ENCODE measurements around the gene WNT7B. TPM values are rescaled to one million over a fixed set of nuclear protein-coding genes. Genes with fewer than 3 reads are reported as not detected.

The WNT7B gene
- total and polyA plus RNA-seq, 10 of the 15 experiments (the other 5 are each of a cell fraction or from before 2014, with no cell fraction given): 0.12 TPM; not detected in 9

GRCh38 chr22:45987136-45987861 lies 10.3 kb upstream of the WNT7B start (continued):
- TF ChIP-seq, protein P1, sequence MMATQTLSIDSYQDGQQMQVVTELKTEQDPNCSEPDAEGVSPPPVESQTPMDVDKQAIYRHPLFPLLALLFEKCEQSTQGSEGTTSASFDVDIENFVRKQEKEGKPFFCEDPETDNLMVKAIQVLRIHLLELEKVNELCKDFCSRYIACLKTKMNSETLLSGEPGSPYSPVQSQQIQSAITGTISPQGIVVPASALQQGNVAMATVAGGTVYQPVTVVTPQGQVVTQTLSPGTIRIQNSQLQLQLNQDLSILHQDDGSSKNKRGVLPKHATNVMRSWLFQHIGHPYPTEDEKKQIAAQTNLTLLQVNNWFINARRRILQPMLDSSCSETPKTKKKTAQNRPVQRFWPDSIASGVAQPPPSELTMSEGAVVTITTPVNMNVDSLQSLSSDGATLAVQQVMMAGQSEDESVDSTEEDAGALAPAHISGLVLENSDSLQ (IDR thresholded peaks at IDR 0.05): no peak
- no peak for TF ChIP-seq BRCA1 (IDR thresholded peaks at IDR 0.05; ENCODE audit: low read depth, low read length)

DNA sequence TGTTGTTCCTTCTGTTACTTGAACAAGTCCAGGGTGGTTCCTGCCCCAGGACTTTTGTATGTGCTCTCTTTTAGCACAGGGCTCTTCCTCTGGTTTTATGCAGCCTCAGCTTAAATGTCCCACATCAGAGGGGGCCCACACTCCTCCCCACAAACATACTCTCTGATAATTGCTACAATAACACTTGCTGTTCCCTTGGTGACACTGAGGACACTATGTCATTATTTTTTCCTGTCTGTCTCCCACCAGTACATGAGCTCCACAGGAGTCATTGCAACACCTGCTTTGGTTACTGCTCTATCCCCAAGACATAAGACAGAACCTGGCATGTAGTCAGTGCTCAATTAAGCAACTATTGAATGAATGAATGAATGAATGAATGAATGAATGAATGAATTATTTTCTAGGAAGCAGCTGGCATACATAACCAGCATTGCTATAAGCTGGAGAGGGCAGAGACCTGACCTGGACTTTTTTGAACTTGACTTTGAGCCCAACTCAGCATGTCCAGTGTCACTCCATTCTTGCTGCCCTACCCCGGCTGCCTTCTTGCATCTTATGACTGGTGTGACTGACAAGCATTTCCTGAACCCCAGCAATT lies 7.5 kb upstream of the WNT7B start:
- intact Hi-C loops (cut with micrococcal nuclease; ENCODE audit: unreplicated experiment): no loop called here
- H4K20me1 ChIP-seq (ENCODE audit: control insufficient read depth, insufficient read depth): no peaks in the 10 kb centered on the region
- H2AFZ ChIP-seq (ENCODE audit: control insufficient read depth, low read depth, low read length): no peak overlapping the region
- H3K27ac ChIP-seq (ENCODE audit: control insufficient read depth, insufficient read depth): no peak overlapping the region
- FAIRE-seq (no peak), ATAC-seq (no peak), DNase-seq (ENCODE audit: low read depth, low spot score) (no peak)
- H3K9me3 ChIP-seq (replicated peaks; ENCODE audit: control insufficient read depth, insufficient read depth, low read length): no peaks in the 10 kb centered on the region; the same call in 1 of the 3 replicates
- no peak overlapping the region for H3K4me3 ChIP-seq
- H3K9ac ChIP-seq (ENCODE audit: control insufficient read depth, insufficient read depth, low read length): no peak overlapping the region
- no peaks in the 10 kb centered on the region for H3K79me2 ChIP-seq (ENCODE audit: control insufficient read depth, insufficient read depth, low read length)
- SMC1A ChIA-PET (ENCODE audit: uncharacterized antibody, unreplicated experiment): no interaction called here
- H3K4me1 ChIP-seq (ENCODE audit: control insufficient read depth, insufficient read depth, low read length): peaks cover under 1% of the 10 kb centered on the region
- H3K4me2 ChIP-seq (ENCODE audit: control insufficient read depth, insufficient read depth): no peak overlapping the region
- RAD21 ChIA-PET (ENCODE audit: unreplicated experiment): interaction anchor here (1.6 kb wide), 1 partner anchor 337 kb away, joined by 3 read pairs; no protein-coding TSS in a partner anchor
- WGBS (ENCODE audit: insufficient coverage, insufficient replicate concordance, low lambda C conversion rate, missing lambda C conversion rate): 0% methylated on average over 1 of the region's 1 CpG
- POLR2A ChIA-PET: no interaction called here
- CTCF ChIA-PET: interaction anchor here (1.3 kb wide), 1 partner anchor 22 kb away, joined by 5 read pairs; no protein-coding TSS in a partner anchor
- in situ Hi-C loops (cut with MboI): no loop called here
- H3K36me3 ChIP-seq (ENCODE audit: control insufficient read depth in 2 of 2, insufficient read depth in 2 of 2, low read length in 1 of 2): no peaks in the 10 kb centered on the region
- H3K27me3 ChIP-seq (replicated peaks in 1 of 2; ENCODE audit: control insufficient read depth in 2 of 2, insufficient read depth in 2 of 2, low read length in 1 of 2): no peaks in the 10 kb centered on the region
- BruUV-seq (replicated peaks): no TSS peak
- peak; percentile 89 for TF ChIP-seq ZNF24 (IDR thresholded peaks at IDR 0.05)
- TF ChIP-seq, protein P2, sequence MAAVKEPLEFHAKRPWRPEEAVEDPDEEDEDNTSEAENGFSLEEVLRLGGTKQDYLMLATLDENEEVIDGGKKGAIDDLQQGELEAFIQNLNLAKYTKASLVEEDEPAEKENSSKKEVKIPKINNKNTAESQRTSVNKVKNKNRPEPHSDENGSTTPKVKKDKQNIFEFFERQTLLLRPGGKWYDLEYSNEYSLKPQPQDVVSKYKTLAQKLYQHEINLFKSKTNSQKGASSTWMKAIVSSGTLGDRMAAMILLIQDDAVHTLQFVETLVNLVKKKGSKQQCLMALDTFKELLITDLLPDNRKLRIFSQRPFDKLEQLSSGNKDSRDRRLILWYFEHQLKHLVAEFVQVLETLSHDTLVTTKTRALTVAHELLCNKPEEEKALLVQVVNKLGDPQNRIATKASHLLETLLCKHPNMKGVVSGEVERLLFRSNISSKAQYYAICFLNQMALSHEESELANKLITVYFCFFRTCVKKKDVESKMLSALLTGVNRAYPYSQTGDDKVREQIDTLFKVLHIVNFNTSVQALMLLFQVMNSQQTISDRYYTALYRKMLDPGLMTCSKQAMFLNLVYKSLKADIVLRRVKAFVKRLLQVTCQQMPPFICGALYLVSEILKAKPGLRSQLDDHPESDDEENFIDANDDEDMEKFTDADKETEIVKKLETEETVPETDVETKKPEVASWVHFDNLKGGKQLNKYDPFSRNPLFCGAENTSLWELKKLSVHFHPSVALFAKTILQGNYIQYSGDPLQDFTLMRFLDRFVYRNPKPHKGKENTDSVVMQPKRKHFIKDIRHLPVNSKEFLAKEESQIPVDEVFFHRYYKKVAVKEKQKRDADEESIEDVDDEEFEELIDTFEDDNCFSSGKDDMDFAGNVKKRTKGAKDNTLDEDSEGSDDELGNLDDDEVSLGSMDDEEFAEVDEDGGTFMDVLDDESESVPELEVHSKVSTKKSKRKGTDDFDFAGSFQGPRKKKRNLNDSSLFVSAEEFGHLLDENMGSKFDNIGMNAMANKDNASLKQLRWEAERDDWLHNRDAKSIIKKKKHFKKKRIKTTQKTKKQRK (IDR thresholded peaks at IDR 0.05; ENCODE audit: low read depth, low read length): no peak
